T-helper 2 cell treated with Interferon-gamma antibody and Interleukin-4, amounts not matched to agents 5 μg/mL and 100 μg/mL, for 36 hours (primary cell): ENCODE measurements around the gene XYLB.
A peak's percentile ranks its signal among the peaks of the same experiment; 100 is the strongest.
"Not testable (repeated sequence)": the region's sequence is repeated elsewhere in the genome, so short reads cannot be mapped to it uniquely, and the experiment has no call there.

Experiments used
- DNase-seq: peaks from one replicate; pipeline ENCODE4 v3.0.0; 2021; ENCODE audit warnings: low spot score
- H3K27ac Mint-ChIP-seq: one replicate; pipeline ENCODE4 v1.8.0; 2021; ENCODE audit warnings: mild to moderate bottlenecking, mixed read lengths
- H3K27me3 Mint-ChIP-seq: one replicate; pipeline ENCODE4 v1.8.0; 2021; ENCODE audit warnings: low read depth, mixed read lengths
- H3K36me3 Mint-ChIP-seq: one replicate; pipeline ENCODE4 v1.8.0; 2021; ENCODE audit warnings: low read depth, mixed read lengths
- H3K4me1 Mint-ChIP-seq: one replicate; pipeline ENCODE4 v1.8.0; 2021; ENCODE audit warnings: low read depth, mixed read lengths
- H3K4me3 Mint-ChIP-seq: one replicate; pipeline ENCODE4 v1.8.0; 2022; ENCODE audit warnings: mild to moderate bottlenecking, moderate library complexity, mixed read lengths
- H3K9me3 Mint-ChIP-seq: one replicate; pipeline ENCODE4 v1.8.0; 2021; ENCODE audit warnings: mixed read lengths

XYLB gene

DNA sequence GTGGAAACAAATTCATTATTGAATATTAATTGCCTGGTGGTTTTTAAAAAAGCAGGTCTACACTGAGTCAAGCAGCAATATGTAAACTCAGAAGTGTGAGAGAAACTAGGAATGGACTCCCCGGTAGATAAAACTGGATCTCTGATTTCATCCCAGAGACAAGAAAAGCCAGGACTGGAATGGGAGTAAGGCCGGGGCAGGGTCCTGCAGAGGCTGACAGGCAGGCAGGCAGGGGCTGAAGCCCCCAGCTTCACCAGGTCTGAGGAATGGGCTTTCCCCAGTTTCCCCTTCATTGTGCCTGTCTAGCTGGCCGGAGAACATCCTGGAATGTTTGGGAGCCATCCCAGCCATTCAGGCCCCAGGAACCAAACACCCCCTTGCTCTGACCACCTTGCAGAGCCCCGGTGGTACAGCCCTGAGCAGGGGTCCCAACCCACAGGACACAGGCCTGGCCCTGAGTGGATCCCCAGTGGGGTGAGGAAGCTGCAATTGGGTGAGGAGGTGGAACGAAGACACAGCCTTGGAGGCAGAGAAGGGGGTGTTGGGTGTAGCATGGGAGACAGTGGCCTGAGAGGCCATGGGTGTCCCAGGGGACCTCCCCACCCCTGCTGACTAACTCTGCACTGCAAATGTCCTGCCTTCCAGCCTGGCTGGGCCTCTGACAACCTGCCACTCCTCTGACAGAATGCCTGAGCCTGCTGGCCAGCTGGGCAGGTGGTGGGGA, 31.7 kb upstream of the XYLB start:
- Mint-ChIP-seq H3K27me3 (peaks cover 3% of the 10 kb centered on the region), H3K36me3 (no peaks in the 10 kb centered on the region), H3K27ac (no peak overlapping the region), H3K4me3 (no peak overlapping the region), H3K9me3 (no peaks in the 10 kb centered on the region), H3K4me1 (no peaks in the 10 kb centered on the region)
- DNase-seq, result no peak

DNA sequence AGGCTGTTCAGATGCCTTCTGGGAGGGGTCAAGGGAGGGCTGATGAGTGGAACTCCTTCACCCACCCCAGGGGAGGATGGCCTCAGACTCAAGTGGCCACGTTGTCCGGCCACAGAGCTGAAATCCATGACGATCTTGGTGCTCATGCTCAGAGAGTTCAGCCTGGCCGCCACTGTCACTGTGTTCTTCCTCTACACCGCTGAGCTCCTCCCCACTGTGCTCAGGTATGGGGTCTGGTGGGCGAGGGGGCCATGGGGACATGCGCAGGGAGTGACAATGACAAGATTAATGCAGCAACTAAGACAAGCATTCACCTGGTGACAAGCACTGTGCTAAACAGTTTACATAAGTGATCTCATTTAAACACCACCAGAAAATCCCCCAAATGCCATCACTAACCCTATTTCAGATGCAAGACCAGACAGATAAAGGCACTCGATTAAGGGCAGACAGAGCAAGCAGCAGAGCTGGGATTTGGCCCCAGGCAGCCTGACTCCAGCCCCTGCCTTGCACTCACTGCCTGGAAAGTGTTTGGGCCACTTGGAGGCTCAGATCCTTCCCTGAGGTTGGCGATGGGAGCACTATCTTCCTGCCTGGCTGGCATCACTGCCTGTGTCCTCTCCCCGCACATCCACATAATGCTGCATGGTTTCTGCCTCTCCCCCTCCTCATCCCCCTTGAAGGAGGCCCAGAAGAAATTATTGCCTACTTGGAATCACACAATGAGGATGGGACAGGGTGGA, 30.9 kb upstream of the XYLB start:
- no peaks in the 10 kb centered on the region for H3K27me3 Mint-ChIP-seq
- no peak overlapping the region for H3K4me3 Mint-ChIP-seq
- H3K9me3 Mint-ChIP-seq, result no peaks in the 10 kb centered on the region
- H3K36me3 Mint-ChIP-seq, result no peaks in the 10 kb centered on the region
- H3K27ac Mint-ChIP-seq, result no peak overlapping the region
- no peak for DNase-seq
- no peaks in the 10 kb centered on the region for H3K4me1 Mint-ChIP-seq

DNA sequence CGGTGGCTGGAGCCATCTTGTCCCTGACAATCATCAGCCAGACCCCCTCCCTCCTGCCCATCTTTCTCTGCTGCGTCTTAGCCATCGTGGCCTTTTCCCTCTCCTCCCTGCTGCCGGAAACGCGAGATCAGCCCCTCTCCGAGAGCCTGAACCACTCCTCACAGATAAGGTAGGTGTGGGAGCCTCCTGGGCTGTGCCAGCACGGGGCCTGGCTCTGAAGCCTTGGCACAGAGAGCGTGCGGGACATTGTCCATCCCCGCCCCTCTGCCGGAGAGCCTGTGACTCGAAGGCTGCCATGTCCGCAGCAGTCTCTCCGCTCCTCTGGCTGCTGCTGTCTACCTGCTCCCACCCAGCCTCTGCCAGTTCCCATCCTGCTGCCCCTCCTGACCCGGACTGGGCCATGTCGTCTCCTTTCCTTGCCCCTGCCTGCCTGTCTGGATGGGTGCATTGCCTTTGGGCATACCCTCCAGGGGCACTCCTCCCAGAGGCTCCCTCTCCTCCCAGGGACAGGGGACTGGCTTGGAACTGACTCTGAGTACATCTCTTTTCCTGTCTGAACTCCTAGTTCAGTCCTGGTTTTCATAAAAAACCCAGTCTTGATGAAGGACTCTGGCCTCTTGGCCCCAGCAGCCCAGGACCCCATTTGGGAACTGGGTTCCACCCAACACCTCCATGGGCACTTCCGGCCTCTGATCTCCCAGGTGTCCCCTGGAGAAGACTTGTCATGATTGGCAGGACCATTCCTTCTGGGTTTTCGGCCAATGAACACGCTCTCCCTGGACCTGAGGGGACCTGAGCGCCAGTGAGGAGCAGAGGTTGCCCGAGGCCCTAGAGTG, 30.0 kb upstream of the XYLB start:
- Mint-ChIP-seq H3K4me3 (no peak overlapping the region), H3K36me3 (no peaks in the 10 kb centered on the region), H3K27ac (no peak overlapping the region), H3K9me3 (peaks cover 3% of the 10 kb centered on the region), H3K4me1 (no peaks in the 10 kb centered on the region), H3K27me3 (no peaks in the 10 kb centered on the region)
- no peak for DNase-seq

DNA sequence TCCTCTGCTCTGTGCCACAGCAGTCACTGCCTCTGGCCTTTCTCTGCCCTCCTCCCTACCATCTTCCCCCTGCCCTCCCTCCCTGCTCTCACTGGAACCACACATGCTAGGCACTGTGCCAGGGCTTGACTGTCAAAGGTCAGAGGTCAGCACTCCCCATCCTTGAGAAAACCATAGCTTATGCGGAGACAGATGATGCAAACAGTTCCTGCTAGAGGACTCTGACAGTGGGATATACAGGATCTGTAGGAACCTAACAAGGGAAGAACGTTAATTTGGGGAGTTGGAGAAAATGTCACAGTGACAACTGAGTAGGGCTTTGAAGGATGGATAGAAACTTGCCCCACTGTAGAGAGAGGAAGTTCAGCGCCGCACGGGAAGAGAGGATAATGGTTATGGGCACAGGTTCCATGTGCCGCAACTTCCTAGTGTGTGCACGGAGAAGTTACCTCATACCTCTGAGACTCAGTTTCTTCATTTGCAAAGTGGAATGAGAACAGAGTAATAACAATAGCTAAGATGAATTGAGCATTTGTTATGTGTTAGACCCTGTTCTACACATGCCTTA, 29.3 kb upstream of the XYLB start:
- no peaks in the 10 kb centered on the region for H3K27me3 Mint-ChIP-seq
- peaks cover 3% of the 10 kb centered on the region for H3K9me3 Mint-ChIP-seq
- H3K27ac Mint-ChIP-seq, result no peak overlapping the region
- no peak overlapping the region for H3K4me3 Mint-ChIP-seq
- no peak for DNase-seq
- H3K36me3 Mint-ChIP-seq, result no peaks in the 10 kb centered on the region
- H3K4me1 Mint-ChIP-seq, result no peaks in the 10 kb centered on the region

DNA sequence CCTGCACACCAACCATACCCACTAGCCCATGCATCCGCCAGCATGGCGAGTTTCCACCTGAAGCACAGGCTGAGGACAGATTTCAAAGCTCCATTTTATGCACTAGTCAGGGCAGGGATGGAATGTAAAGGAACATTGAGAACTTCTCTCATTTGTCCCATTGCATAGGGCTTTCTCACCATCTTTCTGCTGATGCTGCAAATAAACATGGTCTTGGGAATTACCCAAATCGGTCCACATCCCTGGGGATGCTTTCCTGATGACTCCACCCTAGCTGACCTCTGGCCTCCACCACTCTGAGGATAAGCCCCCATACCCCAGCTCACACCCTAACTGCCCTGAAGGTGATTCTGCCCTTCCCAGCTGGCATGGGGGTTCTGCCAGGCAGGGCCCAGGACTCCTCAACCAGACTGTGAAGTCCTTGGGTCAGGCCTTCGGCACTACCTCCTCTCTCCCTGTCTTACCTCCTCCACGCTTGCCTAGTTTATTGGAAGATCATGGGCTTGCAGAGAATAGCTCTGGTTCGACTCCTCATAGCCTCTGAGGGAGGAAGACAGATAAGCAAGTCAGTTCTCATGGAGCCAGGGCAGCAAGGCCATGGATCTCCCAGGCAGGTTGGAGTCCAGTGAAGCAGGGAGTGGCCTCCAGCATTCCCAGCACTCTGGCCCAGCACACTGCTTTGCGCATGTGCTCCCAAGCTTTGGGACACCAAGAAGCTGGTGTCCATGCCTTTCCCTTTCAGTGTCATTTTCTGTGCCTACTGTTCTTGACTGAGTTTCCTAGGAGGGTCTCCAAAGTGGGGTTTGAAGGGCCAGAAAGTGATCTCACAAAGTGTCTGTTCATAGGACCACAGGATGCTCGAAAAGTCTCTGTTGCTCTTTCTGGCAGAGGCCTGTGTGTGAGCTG, 27.6 kb upstream of the XYLB start:
- H3K27ac Mint-ChIP-seq, result no peak overlapping the region
- no peaks in the 10 kb centered on the region for H3K36me3 Mint-ChIP-seq
- no peak overlapping the region for H3K4me3 Mint-ChIP-seq
- no peaks in the 10 kb centered on the region for H3K4me1 Mint-ChIP-seq
- peaks cover 6% of the 10 kb centered on the region for H3K27me3 Mint-ChIP-seq
- no peak for DNase-seq
- H3K9me3 Mint-ChIP-seq, result peaks cover 7% of the 10 kb centered on the region

DNA sequence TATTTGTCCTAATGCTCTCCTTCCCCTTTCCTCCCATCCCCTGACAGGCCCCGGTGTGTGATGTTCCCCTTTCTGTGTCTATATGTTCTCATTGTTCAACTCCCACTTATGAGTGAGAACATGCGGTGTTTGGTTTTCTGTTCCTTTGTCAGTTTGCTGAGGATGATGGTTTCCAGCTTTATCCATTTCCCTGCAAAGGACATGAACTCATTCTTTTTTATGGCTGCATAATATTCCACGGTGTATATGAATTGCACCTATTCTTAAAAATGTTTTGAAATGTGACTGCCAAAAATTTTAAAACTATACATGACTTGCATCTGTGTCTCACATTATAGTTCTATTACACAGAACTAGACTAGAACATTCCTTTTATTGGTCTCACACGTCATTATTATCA, 25.9 kb upstream of the XYLB start:
- DNase-seq, H3K27ac Mint-ChIP-seq, H3K9me3 Mint-ChIP-seq, H3K4me3 Mint-ChIP-seq, H3K36me3 Mint-ChIP-seq, H3K4me1 Mint-ChIP-seq: not testable (repeated sequence)
- H3K27me3 Mint-ChIP-seq, result peaks cover 12% of the 10 kb centered on the region

- peaks cover 12% of the 10 kb centered on the region for H3K27me3 Mint-ChIP-seq
- H3K4me1 Mint-ChIP-seq, result peaks cover 3% of the 10 kb centered on the region
- no peak overlapping the region for H3K27ac Mint-ChIP-seq
Measured at GRCh38 chr3:38323060-38323459, 23.5 kb upstream of the XYLB start.

DNA sequence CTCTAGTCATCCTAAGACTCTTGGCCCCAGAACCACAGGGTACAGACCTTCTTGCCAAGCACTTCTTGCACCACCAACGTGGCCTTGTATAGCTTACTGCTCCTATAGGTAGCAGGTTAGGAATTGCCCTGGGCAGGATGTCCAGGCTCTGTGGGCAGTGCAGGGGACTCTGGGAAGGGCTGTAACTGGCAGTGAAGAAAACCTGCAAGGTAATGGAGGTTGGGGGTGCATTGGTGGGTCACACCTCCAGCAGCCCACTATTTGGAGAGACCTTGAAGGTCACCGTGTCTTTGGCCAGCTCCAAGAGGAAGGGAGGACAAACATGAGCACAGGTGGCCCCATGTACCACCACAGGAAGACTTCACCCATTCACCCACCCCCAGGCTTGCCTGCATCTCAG, 21.3 kb upstream of the XYLB start:
- H3K36me3 Mint-ChIP-seq, result peaks cover 1% of the 10 kb centered on the region
- no peak for DNase-seq
- H3K4me1 Mint-ChIP-seq, result peaks cover 7% of the 10 kb centered on the region
- H3K9me3 Mint-ChIP-seq, result peaks cover 18% of the 10 kb centered on the region
- H3K27me3 Mint-ChIP-seq, result peaks cover 12% of the 10 kb centered on the region
- H3K4me3 Mint-ChIP-seq, result no peak overlapping the region
- no peak overlapping the region for H3K27ac Mint-ChIP-seq

More at GRCh38 chr3:38323060-38323459, 23.5 kb upstream of the XYLB start:
- Mint-ChIP-seq H3K36me3 (peaks cover 1% of the 10 kb centered on the region), H3K9me3 (peaks cover 18% of the 10 kb centered on the region), H3K4me3 (no peak overlapping the region)
- DNase-seq, result no peak

- Mint-ChIP-seq H3K36me3 (peaks cover 1% of the 10 kb centered on the region), H3K4me3 (no peak overlapping the region), H3K27ac (no peak overlapping the region), H3K4me1 (peaks cover 7% of the 10 kb centered on the region), H3K27me3 (peaks cover 15% of the 10 kb centered on the region), H3K9me3 (peaks cover 15% of the 10 kb centered on the region)
- peak; percentile 17 for DNase-seq
Measured at GRCh38 chr3:38327335-38328009, 19.1 kb upstream of the XYLB start.

DNA sequence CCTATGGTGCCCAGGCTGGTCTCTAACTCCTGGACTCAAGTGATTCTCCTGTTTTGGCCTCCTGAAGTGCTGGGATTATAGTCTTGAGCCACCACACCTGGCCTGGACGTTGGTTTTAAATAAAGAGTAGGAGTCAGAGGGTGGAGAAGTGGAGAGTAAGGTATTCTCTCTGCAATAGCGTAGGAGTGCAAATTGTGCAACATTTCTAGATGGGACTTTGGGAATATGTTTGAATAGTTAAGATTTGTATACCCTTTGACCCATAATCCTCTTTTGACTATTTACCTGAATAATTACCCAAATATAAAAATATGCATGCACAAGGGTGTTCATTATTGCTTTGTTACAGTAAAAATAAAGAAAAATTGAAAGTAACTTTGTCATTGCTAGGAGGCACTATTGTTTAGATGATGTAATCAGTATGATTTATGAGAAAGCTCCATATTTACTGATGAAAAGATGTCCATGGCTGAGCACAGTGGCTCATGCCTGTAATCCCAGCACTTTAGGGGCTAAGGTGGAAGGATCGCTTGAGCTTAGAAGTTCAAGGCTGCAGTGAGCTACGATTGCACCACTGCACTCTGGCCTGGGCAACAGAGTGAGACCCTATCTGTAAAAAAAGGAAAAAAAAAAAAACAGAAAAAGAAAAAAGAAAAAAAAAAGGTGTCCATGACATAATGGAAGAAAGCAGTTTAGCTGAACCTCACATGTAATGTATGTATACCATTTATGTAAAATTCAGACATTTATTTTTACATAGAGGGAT, 15.1 kb upstream of the XYLB start:
- no peak for DNase-seq
- peaks cover 11% of the 10 kb centered on the region for H3K9me3 Mint-ChIP-seq
- no peak overlapping the region for H3K4me3 Mint-ChIP-seq
- peaks cover 9% of the 10 kb centered on the region for H3K27me3 Mint-ChIP-seq
- H3K36me3 Mint-ChIP-seq, result peaks cover 1% of the 10 kb centered on the region
- no peak overlapping the region for H3K27ac Mint-ChIP-seq
- H3K4me1 Mint-ChIP-seq, result peaks cover 9% of the 10 kb centered on the region

DNA sequence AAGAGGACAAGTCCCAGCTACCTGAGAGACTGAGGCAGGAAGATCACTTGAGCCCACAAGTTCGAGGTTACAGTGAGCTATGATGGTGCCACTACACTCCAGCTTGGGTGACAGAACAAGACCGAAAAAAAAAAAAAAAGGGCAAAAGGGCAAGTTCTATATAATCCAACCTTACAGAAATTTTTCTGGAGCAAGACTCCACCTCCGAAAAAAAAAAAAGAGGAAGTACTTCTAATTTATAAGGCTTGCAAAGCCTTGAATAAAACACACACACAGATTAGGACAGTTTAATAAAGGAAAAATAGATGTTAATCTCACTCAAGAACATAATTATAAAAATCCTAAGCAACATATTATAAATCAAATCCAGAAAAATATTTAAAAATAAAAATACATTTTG, 14.4 kb upstream of the XYLB start:
- peaks cover 9% of the 10 kb centered on the region for H3K27me3 Mint-ChIP-seq
- DNase-seq, result no peak
- peaks cover 6% of the 10 kb centered on the region for H3K9me3 Mint-ChIP-seq
- no peak overlapping the region for H3K27ac Mint-ChIP-seq
- no peak overlapping the region for H3K4me3 Mint-ChIP-seq
- peaks cover under 1% of the 10 kb centered on the region for H3K36me3 Mint-ChIP-seq
- peaks cover 9% of the 10 kb centered on the region for H3K4me1 Mint-ChIP-seq
